HG03439 (cell line): Measurements from ENCODE around the gene H2BK1.

ENCODE experiments used
- ATAC-seq: cut with Tn5 transposase; IDR thresholded peaks from one replicate; pipeline ENCODE4 v1.9.1; 2021; ENCODE audit warnings: mild to moderate bottlenecking, moderate library complexity; ENCODE audit not compliant: unreplicated experiment

The H2BK1 gene

DNA sequence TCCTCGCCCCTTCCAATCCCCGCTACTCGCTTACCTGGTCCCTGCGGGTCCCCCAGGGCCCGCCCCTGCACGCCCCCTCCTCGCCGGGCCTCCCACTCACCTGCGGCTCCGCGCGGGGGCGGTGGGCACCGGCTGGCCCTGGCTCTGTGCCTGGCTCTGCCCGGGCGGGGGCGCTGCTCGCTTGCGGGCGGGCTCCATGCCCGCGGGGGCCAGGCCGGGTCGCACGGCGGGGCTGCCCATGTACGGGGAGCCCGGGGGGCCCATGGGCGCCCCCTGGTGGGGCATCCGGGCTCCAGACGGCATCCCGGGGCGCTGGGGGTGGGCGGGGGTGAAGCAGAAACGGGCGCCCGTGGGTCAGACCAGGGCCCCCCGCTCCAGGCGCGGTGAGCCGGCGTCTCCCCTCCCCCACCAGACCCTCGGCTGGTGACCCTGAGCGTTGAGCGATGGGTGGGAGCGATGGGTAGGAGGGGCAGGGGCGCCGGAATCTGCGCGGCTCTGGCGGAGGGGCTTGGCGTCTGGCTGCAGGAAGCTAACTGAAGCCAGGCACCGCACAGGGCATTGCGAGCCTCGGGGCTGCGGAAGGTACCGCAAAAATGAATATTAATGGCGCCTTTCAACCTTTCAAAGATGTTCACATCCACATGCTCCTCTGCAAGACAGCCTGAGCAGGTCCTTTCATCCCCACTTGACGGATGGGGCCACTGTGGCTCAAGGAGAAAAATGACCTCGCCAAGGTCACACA lies 35.2 kb upstream of the H2BK1 start:
- ATAC-seq, result no peak

GRCh38 chr7:151244841-151245346 lies 34.6 kb upstream of the H2BK1 start:
- no peak for ATAC-seq

- ATAC-seq, result no peak
Observed at GRCh38 chr7:151244196-151244840, 34.0 kb upstream of the H2BK1 start.

- no peak for ATAC-seq
Observed at GRCh38 chr7:151243408-151244195, 33.3 kb upstream of the H2BK1 start.

- no peak for ATAC-seq
Observed at GRCh38 chr7:151243045-151243349, 32.7 kb upstream of the H2BK1 start.

DNA sequence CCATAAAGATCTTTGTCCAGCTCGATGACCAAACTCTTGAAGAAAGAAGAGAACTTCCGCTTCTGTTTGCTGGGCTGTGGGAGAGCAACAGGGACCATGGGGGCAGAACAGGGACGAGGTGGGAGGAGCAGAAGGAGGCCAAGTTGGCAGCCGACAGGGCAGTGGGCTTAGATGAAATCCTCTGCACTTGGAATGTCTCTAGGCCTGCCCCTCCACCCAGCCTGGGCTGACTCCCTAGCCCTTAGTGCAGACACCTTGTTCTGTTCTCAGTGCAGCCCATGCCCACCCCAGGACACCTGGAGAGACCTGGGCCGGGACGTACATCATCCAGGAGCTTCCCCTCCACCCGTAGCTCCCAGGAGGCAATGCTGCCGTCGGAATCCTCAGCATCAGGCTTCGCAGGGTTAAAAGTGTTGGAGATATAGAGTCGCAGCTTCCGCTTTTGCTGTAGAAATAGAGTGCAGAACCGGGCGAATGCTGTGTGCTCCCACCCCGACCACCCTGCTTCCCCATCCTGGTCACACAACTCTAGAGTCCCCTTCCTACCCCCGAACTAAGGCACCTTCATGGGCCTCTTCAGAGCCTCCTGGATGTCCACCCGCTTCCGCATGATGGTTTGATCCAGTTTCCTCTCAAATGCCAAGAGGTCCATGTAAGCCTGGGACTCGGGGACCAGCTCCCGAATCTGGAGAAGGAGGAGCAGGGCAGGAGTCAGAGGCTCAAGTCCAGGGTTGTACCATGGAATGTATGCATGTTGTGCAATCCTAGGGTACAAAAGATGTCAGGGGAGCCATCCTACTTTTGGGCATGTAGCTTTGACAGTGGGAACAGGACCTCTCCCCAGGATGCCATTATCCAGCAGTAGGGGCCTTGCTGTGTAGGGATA lies 32.1 kb upstream of the H2BK1 start:
- ATAC-seq, result no peak

DNA sequence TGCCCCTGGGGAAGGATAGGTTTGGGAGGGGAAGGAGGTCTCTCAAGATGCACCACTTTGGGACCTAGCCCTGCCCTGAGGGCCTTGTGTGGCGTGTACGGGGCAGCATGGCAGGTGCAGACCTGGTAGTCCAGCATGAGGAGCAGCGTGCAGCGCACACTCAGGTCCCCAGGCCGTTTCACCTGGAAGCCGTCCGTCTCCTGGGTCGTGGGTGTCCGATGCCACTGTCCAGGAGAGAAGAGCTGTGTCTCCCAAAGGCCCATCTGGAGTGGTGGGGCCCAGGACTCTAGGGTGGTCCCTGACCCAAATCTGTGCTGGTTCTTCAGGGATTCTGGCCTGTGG lies 31.4 kb upstream of the H2BK1 start:
- no peak for ATAC-seq

- ATAC-seq, result no peak
Observed at GRCh38 chr7:151240942-151241754, 30.9 kb upstream of the H2BK1 start.

DNA sequence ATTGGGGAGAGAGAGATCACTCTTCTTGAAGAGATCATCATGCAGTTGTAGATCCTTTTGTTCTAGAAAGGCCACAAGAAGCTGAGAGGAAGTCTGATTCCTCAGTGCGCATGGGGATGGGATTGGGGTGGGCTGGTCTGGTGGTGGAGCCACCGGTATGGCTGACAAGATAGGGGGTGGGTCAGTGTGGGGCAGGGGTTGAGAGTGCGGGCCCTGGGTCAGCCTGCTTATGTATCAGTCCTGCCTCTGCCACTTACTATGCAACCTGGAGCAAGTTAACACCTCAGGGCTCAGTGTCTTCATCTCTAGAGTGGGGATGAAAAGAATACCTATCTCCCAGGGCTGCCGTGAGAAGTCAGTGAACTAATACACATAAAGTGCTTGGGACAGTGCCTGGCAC lies 30.2 kb upstream of the H2BK1 start:
- no peak for ATAC-seq

DNA sequence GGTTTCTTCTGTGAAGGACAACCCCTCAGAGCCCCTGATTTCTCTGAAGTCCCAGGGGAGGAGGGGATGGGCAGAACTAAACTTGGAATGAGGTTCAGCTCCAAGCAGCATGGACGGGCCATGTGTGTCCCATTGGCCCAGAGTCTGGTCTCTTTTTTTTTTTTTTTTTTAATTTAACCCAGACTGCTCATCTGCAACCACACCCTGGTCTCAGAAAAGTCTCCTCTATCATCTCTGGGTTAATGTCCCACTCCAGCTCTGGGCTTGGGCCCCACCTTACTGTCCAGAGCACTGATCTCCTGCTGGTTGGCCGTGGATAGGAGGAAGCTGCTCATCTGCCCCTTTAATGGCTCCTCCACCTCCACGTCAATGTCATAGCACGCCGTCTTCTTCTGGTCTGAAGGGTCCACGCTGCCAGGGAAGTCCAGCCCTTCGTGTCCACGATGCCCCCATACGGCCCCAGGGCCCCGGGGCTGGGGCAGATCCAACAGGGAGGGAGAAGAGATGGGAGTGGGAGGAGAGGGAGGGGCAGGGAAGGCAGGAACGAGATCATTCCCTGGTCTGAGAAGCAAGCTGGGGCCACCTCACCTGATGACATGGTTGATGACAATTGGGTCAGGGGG lies 29.7 kb upstream of the H2BK1 start:
- ATAC-seq, result no peak

DNA sequence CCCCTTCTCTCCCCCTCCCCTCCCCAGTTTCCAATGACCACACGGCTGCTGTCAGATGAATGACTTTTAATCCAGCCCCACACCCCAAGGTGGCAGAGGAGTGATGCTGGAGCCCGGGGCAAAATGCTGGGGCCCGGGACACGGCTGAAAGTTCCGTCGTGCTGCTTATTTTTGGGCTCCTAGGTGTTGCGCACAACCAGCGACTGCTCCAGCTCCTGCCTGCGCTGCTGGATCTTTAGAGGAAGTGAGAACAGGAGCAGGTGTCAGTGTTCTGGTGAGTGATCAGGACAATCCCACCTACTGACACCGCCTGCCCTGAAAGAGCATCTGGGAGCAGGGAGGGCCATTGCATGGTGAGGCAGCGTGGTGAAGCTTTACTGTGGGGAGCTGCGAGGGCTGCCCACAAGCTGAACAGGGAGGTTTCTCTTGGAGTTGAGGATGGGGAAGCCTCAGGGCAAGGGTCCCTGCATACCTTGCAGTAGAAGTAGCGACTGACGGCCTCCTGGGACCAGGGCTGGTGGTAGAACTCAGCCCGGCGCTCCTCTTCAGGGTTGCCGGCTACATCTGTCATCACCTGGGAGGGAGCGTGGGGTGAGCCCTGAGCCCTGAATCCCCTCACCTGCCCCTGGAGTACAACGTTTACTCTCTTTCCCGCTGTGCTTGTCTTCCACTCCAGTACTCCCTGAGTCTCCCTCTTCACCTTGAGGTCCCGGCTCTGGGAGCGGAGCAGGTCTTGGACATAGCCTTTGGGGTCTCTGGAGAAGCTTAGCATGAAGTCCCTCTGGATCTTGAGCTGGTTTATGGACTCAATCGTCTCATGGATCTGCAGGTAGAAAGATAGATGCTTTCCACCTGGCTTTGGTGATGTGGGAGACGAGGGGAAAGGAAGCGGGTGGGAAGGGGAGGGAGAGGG lies 28.9 kb upstream of the H2BK1 start:
- ATAC-seq, result no peak

GRCh38 chr7:151238190-151238810 lies 28.0 kb upstream of the H2BK1 start:
- ATAC-seq, result no peak

- ATAC-seq, result no peak
Observed at GRCh38 chr7:151237244-151238189, 27.2 kb upstream of the H2BK1 start.

DNA sequence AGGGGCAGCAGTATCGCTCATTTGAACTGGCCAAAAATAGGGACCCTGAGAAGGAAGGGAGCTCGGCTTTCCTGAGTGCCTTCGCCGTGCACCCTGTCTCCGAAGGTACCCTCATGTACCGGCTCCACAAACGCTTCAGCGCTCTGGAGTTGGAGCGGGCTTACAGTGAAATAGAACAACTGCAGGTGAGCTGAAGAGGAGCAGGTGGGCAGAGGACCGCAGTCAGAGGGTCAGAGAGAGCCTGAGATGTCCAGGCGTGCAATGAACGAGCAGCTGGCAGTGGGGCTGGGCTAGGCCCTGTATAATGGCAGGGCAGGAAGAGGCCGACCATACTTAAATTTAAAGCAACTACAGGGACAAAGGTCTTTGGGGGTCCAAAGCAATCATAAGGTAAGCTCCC lies 26.1 kb upstream of the H2BK1 start:
- ATAC-seq, result no peak

GRCh38 chr7:151235091-151235787 lies 25.0 kb upstream of the H2BK1 start:
- no peak for ATAC-seq

GRCh38 chr7:151233804-151234203 lies 23.5 kb upstream of the H2BK1 start:
- no peak for ATAC-seq
